K562 (cell line): ENCODE results near the gene SART3. TPM values are rescaled to one million over a fixed set of nuclear protein-coding genes. Genes with fewer than 3 reads are reported as not detected.

Experiments
- AFF4 ChIP-seq: sonication (generic); formaldehyde crosslinking; IDR thresholded peaks from 2 replicates; pipeline ENCODE4 v1.8.0; 2023; ENCODE audit warnings: mild to moderate bottlenecking, missing genetic modification reagents
- DACH1 ChIP-seq: fragments of 450-650 bp; IDR thresholded peaks from 2 replicates; pipeline ENCODE4 v1.6.1; 2018; ENCODE audit not compliant: partially characterized antibody
- DMBX1 ChIP-seq: fragments of 250-450 bp; sonication (Bioruptor Pico); IDR thresholded peaks from 2 replicates; pipeline ENCODE4 v1.8.0; 2022; ENCODE audit warnings: inconsistent platforms, mild to moderate bottlenecking, moderate library complexity, borderline replicate concordance
- FOXA3 ChIP-seq, 2 experiments: fragments of 450-650 bp in 1 of 2; sonication (generic) in 1 of 2; formaldehyde crosslinking; IDR thresholded peaks in 1 of 2; conservative IDR thresholded peaks in 1 of 2; 2 replicates each; pipeline versions ENCODE4 v1.4.0 to v1.8.0; 2020 to 2022; ENCODE audit warnings: mild to moderate bottlenecking in 2 of 2, missing genetic modification reagents in 1 of 2
- GATAD2B ChIP-seq: fragments of 450-650 bp; IDR thresholded peaks from 2 replicates; pipeline ENCODE4 v1.6.1; 2017; ENCODE audit warnings: mild to moderate bottlenecking, borderline replicate concordance
- GTF2F1 ChIP-seq: IDR thresholded peaks from 2 replicates; pipeline ENCODE4 v1.6.1; 2011; ENCODE audit warnings: low read depth, low read length, improper control_type of control experiment
- HLTF ChIP-seq: fragments of 450-650 bp; IDR thresholded peaks from 2 replicates; pipeline ENCODE4 v1.6.1; 2016
- IFI16 ChIP-seq: fragments of 250-450 bp; sonication (Bioruptor Pico); IDR thresholded peaks from 2 replicates; pipeline ENCODE4 v2.1.2; 2022; ENCODE audit warnings: mild to moderate bottlenecking, inconsistent platforms
- MITF ChIP-seq: IDR thresholded peaks from 2 replicates; pipeline ENCODE4 v1.6.1; 2014; ENCODE audit warnings: antibody characterized with exemption
- RCOR1 ChIP-seq, 2 experiments: IDR thresholded peaks; 2 replicates each; pipeline ENCODE4 v1.6.1; 2012; ENCODE audit warnings: low read depth in 2 of 2, low read length in 2 of 2, borderline replicate concordance in 1 of 2, improper control_type of control experiment in 1 of 2
- TAF15 ChIP-seq: fragments of 200-400 bp; formaldehyde crosslinking; IDR thresholded peaks from 2 replicates; pipeline ENCODE4 v1.6.1; 2017; ENCODE audit warnings: mild to moderate bottlenecking, low read depth, low read length, moderate library complexity
- TBL1XR1 ChIP-seq, 2 experiments: IDR thresholded peaks; 2 replicates each; pipeline ENCODE4 v1.6.1; 2012; ENCODE audit warnings: improper control_type of control experiment in 2 of 2, low read length in 2 of 2, mild to moderate bottlenecking in 1 of 2
- TSC22D4 ChIP-seq: fragments of 450-650 bp; IDR thresholded peaks from 2 replicates; pipeline ENCODE4 v1.6.1; 2016; ENCODE audit warnings: missing genetic modification characterization, missing biosample characterization, control low read depth
- USF1 ChIP-seq: sonication (generic); formaldehyde crosslinking; IDR thresholded peaks from 2 replicates; pipeline ENCODE4 v1.9.0; 2022; ENCODE audit warnings: mild to moderate bottlenecking, missing genetic modification reagents
- ZNF655 ChIP-seq: fragments of 250-450 bp; sonication (Bioruptor Pico); IDR thresholded peaks from 2 replicates; pipeline ENCODE4 v1.5.0; 2021
- polyA plus RNA-seq, 8 experiments: library from polyadenylated mRNA; depleted of rRNA in 4 of 8; stranded (reverse) in 5 of 8; unstranded in 3 of 8; fragments of >200 nt; fragmentation: Nextera tagmentation in 2 of 8; fragmentation: Illumina TruSeq in 1 of 8; extraction: Ambion mirVana in 2 of 8; extraction: Trizol in 1 of 8; gene quantifications; 2 replicates each; pipeline versions ENCODE4 v1.2.1 to v1.2.3, GENCODE V29; 2011 to 2014; ENCODE audit warnings: inconsistent platforms in 1 of 8, missing spikeins in 1 of 8
- total RNA-seq, 7 experiments: library from RNA; depleted of rRNA in 6 of 7; stranded (reverse); fragments of >200 nt in 6 of 7; fragmentation: Illumina TruSeq in 2 of 7; extraction: Trizol in 2 of 7; gene quantifications; 2 replicates each; pipeline versions ENCODE4 v1.2.1 to v1.2.3, GENCODE V29; 2011 to 2021; ENCODE audit warnings: low replicate concordance in 1 of 7

SART3 gene
- total and polyA plus RNA-seq, 9 of the 15 experiments (the other 6 are each of a cell fraction or from before 2014, with no cell fraction given) = 8.9 to 167 (median 56.7) TPM

- no peak for TF ChIP-seq AFF4 (CRISPR knock-in tag)
- no peak for TF ChIP-seq DACH1
- peak; percentile 17; the same call in 1 of the 2 replicates for TF ChIP-seq USF1 (CRISPR knock-in tag)
- TF ChIP-seq TSC22D4 = no peak
- no peak for TF ChIP-seq ZNF655
- no peak for TF ChIP-seq RCOR1 (IDR thresholded peaks at IDR 0.05; ENCODE audit: borderline replicate concordance in 1 of 2, low read depth in 2 of 2, low read length in 2 of 2)
- peak; percentile 65; the same call in 1 of the 2 replicates for TF ChIP-seq HLTF
- TF ChIP-seq TAF15 = no peak
- TF ChIP-seq GATAD2B = no peak
- TF ChIP-seq MITF = no peak
- no peak for TF ChIP-seq GTF2F1
- no peak for TF ChIP-seq IFI16 (CRISPR knock-in tag)
- TF ChIP-seq FOXA3 (CRISPR knock-in tag; conservative IDR thresholded peaks at IDR 0.05 in 1 of 2, IDR thresholded peaks at IDR 0.05 in 1 of 2) = 0 out of 4 replicates have a peak, but pooled peaks of 1 of the 2 experiments have one; percentile 79
- TF ChIP-seq DMBX1 (CRISPR knock-in tag) = 0 out of 2 replicates have a peak, but pooled peaks have one; percentile 16
- TF ChIP-seq TBL1XR1 (IDR thresholded peaks at IDR 0.05; ENCODE audit: low read length in 2 of 2) = no peak
These were observed 46.5 kb downstream of the SART3 start (continued) for GRCh38 chr12:108514468-108514972.
